CD4-positive, alpha-beta T cell treated with Interleukin-21 for 1 hour (primary cell): ENCODE results near the gene TBXAS1.

ENCODE experiments used
- DNase-seq: peaks from one replicate; pipeline ENCODE4 v3.0.0-alpha.2; 2020

The TBXAS1 gene

DNA sequence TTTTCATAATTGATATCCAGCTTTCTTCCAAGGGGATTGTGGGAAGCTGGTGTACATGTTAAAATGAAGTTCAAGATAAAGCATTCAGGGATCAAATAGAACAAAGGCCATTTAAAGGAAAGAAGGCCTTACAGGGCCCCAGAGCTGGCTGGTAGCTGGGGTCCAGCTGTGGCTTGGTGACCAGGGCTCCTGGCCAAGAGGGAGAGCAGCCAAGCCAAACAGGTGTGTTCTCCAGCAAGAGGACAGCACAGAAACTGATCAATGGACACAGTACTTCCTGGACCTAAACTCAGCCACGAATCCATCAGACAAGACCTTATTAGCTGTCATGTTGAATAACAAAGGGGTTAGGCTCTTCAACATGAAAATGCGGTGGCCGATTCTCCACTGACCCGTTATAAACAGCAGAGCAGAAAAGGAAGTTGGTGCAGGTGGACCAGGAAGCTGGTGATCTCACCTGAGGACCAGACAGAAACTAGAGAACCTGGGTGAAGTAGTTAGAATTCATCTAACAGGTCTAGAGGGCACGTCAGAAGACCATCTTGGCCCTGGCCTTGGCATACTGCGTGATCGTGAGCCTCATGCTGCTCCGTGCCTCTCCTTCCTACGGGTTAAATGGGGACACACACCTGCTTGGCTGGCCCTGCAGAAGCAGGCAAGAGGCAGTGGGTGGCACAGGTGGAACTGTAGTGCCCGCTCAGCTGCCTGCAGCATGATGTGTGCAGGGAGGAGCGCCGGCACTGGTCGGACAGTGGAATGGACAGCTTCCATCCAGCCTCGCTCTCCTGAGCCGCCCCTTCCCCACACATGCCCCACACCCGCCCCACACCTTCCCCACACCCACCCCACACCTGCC is 179.9 kb downstream of the TBXAS1 start:
- DNase-seq, result no peak

DNA sequence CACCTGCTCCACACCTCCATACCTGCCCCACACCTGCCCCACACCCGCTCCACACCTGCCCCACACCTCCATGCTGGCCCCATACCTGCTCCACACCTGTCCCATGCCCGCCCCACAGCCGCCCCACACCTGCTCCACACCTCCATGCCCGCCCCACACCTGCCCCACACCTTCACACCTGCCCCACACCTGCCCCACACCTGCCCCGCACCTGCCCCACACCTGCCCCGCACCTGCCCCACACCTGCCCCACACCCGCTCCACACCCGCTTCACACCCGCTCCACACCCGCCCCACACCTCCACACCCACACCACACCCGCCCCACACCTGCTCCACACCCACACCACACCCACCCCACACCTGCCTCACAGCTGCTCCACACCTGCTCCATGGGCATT is 180.7 kb downstream of the TBXAS1 start:
- DNase-seq, result no peak

DNA sequence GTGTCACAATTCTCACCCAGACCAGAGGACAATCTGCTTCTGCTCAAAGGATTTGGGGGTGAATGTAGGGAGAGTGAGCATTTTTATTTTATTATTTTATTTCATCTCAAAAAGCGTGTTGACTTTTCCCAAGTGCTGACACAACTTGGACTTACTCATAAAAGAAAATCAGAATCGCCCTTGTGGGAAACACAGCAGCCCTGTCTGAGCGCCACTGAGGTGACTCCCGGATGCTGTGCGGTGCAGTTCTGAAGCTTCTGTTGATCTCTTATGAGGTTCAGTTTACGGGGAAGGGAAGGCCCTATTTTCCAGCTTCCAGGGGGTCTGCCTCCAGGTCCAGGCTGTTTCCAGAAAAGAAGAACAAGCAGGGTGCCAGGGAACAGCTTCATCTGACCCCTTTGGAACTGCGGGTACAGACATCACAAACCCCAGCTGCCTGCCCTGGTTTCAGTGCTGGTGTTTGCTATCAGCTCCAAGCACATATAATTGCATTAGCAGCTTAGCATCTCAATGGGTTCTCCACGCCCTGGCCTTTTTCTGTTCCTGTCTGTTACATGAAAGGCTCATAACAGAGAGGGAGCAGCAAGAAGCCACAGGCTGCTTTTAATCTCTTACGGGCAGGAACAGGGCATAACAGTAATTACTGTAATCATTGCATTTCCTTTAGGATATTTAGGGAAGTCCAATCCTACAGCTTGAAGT is 181.3 kb downstream of the TBXAS1 start:
- no peak for DNase-seq

DNA sequence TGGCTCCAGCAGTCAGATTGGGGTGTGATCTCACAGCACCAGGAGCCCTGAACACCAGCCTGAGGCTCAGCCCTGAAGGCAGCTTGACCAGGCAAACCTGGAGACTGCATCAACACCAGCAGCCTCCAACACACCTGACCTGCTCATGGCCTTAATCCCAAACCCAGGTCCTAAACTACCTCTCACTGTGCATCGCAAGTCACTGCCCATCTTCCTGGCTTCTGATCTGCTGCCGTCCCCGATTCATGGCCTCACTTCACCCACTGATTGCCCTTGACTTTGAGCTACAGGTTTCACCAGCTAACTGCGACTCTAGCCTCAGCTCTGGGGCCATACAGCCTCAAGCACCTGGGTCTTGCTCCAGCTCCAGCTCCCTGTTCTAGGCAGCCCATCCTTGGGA is 184.6 kb downstream of the TBXAS1 start:
- no peak for DNase-seq

DNA sequence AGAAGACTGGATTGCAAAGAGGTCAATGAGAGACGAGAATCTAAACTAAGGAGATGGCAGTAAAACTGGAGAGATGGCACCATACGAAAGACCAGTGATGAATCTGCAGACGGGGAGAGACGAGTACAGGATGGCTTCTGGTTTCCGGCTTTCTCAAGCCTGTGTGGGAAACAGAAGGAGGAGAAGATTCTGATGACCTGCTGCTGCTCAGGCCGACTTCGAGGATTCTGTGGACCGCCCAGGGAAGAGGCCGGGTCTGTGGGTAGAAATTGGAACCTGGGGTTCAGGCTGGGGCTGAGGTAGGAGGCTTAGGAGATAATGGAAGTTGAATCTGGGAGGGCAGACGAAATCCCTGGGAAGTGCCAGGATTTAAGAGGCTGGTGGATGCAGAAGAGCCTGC is 185.1 kb downstream of the TBXAS1 start:
- DNase-seq, result no peak

DNA sequence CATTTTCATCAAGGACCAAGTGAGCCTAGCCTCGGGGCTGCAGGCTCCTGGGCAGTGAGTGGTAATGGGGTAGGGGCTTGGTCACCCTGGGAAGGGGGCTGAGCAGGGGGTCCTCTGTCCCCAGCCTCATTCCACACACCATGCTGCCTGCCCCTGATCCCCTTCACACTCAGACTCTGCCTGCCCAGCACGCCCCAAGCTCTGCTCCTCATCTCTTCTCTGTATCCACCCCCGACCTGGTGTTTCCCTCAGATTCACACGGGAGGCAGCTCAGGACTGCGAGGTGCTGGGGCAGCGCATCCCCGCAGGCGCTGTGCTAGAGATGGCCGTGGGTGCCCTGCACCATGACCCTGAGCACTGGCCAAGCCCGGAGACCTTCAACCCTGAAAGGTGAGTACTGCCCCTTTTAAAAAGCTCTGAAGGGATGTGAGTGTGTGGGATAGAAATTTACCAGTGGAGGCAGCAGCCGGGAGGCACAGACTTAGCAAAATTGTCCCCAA is 186.5 kb downstream of the TBXAS1 start:
- DNase-seq, result no peak

DNA sequence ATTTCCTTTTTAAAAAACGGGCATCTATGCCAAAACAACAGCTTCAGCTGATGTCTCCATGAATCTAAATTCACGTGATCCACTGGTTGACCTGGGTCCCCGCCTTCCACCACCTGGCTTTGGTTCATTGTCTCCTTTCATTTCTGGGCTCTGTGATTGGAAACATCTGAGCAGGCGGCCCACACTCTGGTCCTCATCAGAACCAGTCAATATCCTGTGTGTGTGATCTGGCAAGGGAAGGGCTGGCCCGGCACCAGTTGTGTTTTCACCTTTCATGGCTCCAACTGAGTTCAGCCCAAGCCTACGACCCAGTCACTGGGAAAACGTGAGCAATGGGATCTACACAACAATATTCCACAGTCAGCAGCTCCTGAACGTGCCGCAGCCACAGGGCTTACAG is 187.5 kb downstream of the TBXAS1 start:
- no peak for DNase-seq

DNA sequence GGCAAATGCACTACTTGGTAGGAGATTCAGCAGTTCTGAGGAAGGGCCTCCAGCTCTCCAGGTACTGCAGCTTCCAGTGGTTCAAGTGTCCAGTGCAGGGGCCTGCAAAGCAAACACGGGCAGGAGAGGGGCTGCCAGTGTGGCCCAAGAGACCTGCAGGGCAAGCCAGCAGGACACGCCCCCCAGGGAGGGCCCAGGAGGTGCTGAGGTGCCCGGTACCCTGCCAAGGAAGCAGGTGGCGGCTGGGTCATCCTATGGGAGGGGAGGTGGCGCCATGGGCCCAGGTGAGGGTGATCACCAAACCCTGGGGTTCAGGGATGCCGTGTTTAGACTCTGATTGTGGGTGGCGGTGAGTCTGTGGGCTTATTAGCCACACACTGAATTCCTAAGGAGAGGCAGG is 188.0 kb downstream of the TBXAS1 start:
- no peak for DNase-seq

DNA sequence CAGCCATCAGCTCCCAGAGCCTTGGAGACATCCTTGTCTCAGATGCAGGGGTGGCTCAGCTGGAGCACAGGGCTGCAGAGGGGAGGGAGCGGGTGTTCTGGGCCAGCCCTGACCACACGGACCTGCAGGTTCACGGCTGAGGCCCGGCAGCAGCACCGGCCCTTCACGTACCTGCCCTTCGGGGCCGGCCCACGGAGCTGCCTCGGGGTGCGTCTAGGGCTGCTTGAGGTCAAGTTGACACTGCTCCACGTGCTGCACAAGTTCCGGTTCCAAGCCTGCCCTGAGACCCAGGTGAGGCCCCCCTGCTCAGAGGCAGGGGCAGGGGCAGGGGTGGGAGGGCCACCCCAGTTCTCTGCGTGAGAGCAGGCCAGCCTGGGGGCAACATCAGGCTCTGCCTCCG is 188.5 kb downstream of the TBXAS1 start:
- DNase-seq, result no peak

DNA sequence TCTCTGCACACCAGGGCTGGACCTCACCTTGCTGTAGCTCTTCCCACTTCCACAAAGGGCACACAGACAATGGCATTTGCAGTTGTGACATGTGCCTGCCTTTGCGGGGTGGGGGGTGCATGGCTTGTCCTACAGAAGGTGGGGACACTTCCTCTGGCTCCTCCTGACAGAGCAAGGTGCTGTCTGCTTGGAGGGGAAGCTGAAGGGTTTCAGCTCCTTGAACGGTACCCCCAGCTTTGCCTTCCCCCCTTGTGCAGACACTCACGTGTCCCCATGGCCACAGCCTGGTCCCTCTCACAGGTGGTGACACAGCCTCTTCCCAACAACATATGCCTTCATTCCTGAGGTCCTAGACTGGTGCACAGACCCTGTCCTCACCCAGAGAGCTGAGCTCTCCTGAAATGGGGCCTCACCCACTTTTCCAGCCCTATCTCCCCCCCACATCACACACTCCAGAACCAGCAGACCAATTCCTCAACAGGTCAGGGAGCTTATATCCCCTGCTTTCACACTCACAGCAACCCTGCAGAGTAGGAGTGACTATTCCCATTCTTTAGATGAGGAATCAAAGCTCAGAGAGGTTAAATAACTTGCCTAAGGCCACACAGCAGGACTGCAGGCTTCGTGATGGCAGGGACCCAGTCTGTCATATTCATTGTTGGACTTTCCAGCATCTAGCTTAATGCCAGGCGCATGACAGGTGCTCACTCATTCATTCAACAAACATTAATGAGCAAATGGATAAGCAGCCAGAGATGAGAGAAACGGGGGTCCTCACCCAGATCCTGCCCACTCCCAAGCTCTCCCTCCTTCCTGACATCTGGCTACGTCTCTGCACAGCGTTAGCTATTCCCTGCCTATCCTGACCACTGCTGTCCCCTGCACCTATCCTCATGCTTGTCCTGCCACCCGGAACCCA is 189.3 kb downstream of the TBXAS1 start:
- DNase-seq, result no peak

DNA sequence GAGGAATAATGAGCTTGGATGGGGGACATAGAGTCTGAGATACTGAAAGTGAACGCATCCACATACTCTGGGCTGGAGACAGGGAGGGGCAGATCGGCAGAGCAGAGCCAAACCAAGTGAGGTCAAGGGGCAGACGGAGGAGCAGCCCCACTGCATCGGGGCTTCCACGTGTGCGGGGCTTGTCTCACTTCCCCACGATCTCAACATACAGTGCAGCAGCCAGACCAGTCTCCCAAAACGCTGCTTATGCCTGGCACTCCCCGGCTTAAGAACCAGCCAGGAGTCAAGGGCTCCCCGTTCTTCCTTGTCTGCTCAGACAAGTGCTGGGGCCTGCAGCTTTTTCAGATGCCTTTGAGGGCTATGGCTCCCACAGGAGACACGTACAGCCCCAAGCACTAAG is 190.1 kb downstream of the TBXAS1 start:
- no peak for DNase-seq

DNA sequence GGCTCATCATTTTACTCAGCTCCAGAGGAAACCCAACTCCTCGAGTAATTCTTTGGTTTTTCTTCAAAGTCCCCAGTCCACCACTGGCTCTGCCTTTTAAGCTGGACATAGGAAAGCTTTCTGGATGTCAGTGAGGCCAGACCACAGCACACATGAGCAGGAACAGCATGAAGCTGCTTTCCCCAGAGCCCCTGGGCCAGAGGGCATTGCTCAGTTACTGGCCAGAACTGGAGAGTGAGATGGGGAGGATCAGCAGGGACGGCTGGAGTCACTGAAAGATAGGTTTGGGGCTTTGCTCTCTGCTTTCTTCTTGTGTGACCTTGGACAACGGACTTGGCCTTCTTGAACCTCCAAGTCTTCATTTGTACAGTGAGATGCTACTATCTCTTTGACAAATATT is 190.5 kb downstream of the TBXAS1 start:
- DNase-seq, result no peak

DNA sequence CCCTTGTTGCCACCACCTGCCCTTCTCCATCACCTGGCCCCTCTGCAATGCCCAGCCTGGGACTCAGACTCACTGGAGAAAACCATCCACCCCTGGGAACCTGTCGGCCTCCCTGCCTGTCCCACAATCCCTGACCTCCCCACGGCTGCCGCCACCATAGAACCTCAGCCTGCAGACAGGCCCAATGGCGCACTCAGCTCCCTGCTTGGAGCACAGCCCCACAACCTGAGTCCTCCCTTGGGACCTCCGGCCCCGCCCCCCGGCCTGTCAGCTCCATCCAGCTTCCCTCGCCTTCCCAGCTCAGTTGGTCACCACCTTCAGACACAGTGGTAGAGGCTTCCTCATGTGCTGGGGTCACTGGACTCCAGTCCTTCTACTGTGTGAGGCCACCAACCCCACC is 192.5 kb downstream of the TBXAS1 start:
- no peak for DNase-seq

DNA sequence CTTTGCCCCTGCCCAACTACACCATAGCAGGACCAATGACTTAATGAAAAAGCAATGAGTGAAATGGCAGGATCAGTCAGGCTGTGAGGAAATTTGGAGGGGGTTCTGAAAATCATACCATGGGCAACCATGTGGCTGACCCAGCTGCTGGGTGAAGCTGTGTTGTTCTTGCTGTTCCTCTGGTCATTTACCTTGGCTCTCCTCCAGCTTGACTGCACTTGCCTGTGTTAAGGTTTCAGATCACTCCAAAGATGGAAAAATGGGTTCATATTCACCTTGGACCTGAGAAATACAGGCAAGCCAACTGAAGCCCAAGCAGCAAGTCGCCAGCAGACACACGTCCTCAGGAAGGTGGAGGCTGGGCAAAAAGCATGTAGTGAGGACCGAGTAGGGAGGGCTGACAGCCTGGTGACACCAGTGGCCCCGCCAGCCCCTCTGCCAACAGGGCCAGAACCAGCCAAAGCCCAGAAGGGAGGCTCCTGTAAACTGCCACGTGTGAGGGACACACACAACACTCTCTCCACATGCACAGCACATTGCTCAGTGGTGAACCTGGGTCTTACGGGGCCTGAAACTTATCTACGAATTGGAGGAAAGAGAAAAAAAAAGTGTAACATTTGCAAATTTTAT is 193.6 kb downstream of the TBXAS1 start:
- no peak for DNase-seq

DNA sequence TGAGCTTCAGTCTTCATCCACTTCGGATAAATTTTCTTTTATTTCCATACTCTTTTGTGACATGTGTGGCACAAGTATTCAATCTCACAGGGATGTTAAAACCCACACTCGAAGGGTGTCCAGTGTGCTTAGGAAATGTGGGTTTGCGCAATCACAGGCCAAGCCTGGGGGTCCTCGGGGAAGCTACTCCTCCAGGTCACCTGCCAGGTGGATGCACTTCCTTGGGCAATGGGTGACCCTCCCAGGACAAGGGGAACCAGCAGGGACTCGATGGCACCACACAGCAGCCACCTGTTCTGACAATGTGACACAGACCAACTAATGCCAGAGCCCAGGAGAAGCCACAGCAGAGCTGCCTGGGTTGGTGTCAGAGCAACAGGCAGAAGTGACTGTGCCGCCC is 194.7 kb downstream of the TBXAS1 start:
- DNase-seq, result no peak

DNA sequence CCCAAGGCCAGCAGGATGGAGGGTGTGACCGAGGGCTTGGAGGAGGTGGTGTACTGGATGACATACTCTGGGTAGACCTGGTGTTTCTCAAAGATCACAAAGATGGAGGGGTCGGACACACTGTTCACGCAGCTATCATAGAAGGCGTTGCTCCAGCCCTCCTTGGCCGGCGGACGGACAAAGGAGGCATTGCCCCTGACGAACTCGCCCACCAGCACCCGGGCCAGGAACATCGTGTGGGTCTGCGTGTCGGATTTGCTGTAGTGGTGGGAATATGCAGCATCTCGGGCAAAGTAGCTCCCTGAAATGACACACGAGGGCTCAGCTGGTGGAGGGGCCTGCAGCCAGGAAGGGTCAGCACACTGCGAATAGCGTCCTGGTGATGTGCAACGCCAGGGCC is 195.5 kb downstream of the TBXAS1 start:
- DNase-seq, result no peak

DNA sequence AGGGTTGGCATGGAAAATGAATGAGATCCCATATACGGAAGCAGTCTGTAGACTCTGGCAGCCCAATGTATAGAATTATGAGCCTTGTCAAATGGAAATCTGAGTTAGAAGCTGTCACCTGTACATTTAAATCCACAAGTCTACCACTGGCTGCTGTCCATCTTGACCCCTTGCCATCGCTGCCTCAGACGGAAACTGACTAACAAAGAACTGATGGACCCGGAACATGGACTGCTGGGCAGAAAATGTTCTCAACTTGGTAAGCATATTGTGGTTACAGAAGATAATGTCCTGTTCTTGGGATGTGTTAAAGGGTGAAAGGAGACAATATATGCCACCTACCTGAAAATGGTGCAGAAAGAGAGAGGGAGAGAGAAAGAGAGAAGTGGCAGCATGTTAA is 196.2 kb downstream of the TBXAS1 start:
- DNase-seq, result no peak

DNA sequence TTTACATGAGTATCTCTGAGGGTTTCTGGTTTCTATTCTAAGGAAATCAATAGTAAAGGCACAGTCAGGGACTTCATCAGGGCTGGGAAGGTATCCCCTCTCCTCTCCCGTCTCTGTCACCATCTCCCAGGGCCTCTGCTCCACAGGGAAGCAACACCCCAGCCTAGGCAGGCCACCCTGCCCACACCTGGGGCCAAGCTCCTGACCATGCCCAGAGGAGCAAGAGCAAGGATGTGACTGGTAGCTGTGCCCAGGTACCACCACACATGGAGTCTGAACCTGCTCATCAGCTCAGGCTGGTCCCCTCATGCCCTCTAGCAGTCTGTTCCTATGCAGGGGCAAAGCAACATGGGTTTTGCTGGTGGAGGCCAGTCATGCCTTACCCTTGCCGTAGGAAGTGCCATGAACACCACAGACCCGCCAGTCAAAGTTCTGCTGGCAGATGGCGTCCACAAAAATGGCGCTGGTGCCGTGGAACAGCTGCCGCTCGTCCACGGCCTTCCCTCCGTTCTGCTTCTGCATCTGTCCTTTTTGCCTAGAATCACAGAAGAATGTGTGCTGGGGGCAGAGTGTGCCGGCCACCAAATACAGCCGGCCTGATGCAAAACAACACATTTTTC is 196.9 kb downstream of the TBXAS1 start:
- DNase-seq, result no peak

DNA sequence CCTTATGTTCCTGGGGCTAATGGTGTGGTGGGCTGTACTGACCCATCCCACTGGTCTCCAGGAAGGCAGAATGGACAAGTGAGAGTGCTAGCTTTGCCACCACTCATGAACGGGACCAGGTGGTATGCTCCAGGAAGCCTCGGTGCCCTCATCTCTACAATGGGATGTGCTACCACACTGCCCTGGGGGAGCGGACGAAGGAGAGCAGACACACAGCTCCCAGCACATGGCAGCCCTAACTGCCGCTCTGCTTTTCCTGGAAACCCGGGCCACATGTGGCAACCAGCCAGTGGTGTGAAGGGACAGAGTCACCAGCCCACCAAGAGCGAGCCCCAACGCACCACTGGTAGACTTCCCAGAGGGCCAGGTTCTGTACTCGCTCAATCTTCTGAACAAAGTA is 197.9 kb downstream of the TBXAS1 start:
- no peak for DNase-seq

DNA sequence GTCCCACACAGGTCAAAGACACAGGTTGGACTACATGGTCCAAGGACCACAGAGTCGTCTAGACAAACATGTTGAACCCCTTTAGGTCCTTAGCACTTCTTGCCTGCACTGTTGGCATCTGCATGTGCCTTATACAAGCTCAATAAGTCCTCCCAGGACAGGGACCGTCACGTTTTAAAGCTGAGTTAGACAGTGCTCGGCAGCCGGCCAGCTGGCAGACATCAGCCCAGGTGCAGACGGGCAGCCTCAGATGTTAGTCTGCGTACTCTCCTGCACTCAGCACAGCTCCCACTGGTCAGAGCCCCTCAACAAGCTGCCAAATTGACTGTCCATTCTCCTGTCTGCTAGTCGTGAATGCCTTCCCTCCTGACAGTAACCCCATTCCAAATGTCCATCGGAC is 198.8 kb downstream of the TBXAS1 start:
- DNase-seq, result no peak

DNA sequence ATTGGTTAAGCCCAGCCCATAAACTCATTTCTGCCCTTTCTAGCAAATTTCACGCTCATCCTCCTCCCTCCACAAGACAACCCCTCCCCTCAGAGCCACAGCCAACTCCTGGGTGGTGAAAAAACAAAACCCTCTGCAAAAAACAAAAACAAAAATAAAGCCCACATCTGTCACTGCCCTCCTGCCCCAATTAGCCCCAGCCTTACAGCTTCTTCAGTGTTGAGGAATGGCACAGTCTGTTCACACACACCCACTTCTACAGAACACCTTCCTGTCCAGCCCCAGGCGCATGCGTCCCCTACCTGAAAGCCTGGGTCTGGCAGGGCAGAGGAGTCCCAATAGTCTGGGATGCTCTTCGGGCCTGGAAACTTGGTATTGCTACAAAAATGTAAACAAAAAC is 199.2 kb downstream of the TBXAS1 start:
- DNase-seq, result no peak

DNA sequence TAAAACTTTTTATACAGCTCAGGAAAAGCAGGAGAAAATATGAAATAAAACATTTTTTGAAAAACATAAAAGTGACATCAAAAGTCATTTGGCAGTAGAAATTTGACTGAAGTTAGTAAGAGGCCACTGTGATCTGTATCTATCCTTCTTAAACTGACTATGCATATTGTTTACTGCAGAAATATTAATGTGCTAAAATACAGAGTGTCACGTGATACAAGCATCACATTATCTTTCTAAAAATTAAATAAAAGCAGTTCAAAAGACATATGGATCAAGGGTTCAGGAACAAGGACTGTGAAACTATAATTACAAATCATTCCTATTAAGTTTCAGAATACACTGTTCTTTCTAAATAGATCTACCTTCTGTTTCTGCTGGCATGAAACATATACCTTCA is 200.0 kb downstream of the TBXAS1 start:
- no peak for DNase-seq
